Measurements from ENCODE around the gene BHLHE23. TPM values are rescaled to one million over a fixed set of nuclear protein-coding genes. Genes with fewer than 3 reads are reported as not detected.

Gene BHLHE23
- total RNA-seq, 1 experiment from 2014 or later: not detected

DNA sequence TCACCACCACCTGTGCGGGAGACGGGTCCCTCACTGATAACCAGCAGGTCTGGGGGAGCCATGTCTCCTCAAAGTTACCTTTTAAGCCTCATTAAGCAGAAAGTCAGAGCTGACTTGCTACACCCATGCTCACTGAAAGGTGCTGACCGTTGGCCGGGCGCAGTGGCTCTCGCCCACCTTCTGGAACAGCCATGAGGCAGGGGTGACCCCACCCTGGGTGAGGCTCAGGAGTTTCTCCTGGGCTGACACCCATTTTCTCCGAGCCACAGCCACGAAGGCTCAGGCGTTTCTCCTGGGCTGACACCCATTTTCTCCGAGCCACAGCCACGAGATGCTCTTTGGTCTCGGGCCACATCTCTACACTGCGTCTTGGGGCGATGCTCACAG lies 10.2 kb downstream of the BHLHE23 start:
- Histone ChIP-seq H3K79me2 (ENCODE audit: low read length) (no peaks in the 10 kb centered on the region), H3K4me3 (ENCODE audit: low read length) (no peak overlapping the region), H3K9me2 (replicated peaks; ENCODE audit: insufficient read depth, low read length) (no peaks in the 10 kb centered on the region), H3K4me2 (ENCODE audit: low read depth, low read length, poor library complexity, severe bottlenecking) (no peak overlapping the region), H3K4me1 (ENCODE audit: low read length) (peaks cover 4% of the 10 kb centered on the region; the same call in 1 of the 2 replicates), H2AFZ (ENCODE audit: low read length) (no peak overlapping the region), H3K36me3 (ENCODE audit: insufficient read depth, low read length) (no peaks in the 10 kb centered on the region), H3K27me3 (ENCODE audit: low read length) (no peaks in the 10 kb centered on the region), H3K27ac (ENCODE audit: low read length) (no peak overlapping the region), H3K9ac (ENCODE audit: low read length) (no peak overlapping the region), H4K20me1 (ENCODE audit: insufficient read depth, low read depth, low read length) (0 out of 2 replicates have a peak, but pooled peaks cover 3% of the 10 kb centered on the region), H3K9me3 (ENCODE audit: low read length) (no peaks in the 10 kb centered on the region)
- DNase-seq: no peak

DNA sequence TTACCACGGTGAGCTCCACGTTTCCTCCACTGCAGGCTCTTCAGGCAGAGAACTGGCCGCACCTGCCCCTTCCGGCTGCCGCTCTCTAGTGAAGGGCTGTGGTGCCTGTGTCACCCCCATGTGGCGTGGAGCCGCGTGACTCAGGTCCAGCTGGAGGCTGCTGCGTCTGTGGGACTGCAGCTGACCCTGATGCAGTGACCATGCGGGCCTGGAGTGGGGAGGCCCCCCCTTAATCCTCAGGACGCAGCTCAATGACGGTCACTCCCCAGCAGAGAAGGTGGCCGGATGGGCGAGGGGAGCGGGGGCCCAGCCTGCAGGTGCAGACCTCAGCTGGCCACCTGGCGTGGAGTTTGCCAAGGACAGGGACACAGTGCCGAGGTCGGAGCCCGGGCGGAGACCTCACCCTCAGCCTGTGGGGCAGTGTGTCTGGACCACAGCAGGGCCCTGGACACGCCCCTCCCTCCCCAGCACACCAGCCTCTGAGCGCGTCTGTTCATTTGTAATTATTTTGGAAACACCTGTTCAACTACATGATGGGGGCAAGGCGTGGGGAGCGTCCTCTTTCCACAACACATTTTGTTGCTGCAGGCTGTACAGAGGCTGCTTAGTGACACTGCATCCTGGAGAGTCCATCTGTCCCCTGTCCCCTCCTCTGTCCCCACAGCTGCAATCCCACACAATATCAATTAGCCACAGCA lies 10.7 kb downstream of the BHLHE23 start:
- no peak overlapping the region for H3K4me3 ChIP-seq (ENCODE audit: low read length)
- H3K4me2 ChIP-seq (ENCODE audit: low read depth, low read length, poor library complexity, severe bottlenecking): no peak overlapping the region
- no peaks in the 10 kb centered on the region for H3K36me3 ChIP-seq (ENCODE audit: insufficient read depth, low read length)
- H4K20me1 ChIP-seq (ENCODE audit: insufficient read depth, low read depth, low read length): 0 out of 2 replicates have a peak, but pooled peaks cover 3% of the 10 kb centered on the region
- H3K9me2 ChIP-seq (replicated peaks; ENCODE audit: insufficient read depth, low read length): no peaks in the 10 kb centered on the region
- H3K79me2 ChIP-seq (ENCODE audit: low read length): no peaks in the 10 kb centered on the region
- H3K9ac ChIP-seq (ENCODE audit: low read length): no peak overlapping the region
- peaks cover 4% of the 10 kb centered on the region; the same call in 1 of the 2 replicates for H3K4me1 ChIP-seq (ENCODE audit: low read length)
- no peak overlapping the region for H3K27ac ChIP-seq (ENCODE audit: low read length)
- DNase-seq: no peak
- H3K27me3 ChIP-seq (ENCODE audit: low read length): no peaks in the 10 kb centered on the region
- H3K9me3 ChIP-seq (ENCODE audit: low read length): no peaks in the 10 kb centered on the region
- H2AFZ ChIP-seq (ENCODE audit: low read length): no peak overlapping the region

DNA sequence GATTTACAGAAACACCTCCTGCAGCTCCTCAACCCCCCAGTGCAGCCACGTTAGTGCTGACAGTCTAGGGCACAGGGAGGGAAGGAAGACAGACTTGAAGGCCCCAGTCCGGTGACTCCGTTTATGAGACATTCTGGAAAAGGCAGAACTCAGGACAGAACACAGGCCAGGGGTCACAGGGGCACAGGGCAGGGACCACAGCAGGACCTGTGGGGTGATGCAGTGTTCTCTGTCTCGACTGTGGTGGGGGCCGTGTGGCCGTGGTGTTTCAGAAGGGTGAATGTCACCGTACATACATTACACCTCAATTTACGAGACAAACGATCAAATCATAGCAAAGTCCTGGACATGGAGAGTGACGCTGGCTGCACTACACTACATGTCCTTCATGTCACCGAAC lies 11.3 kb downstream of the BHLHE23 start:
- no peak overlapping the region for H2AFZ ChIP-seq (ENCODE audit: low read length)
- no peak overlapping the region for H3K4me2 ChIP-seq (ENCODE audit: low read depth, low read length, poor library complexity, severe bottlenecking)
- DNase-seq: no peak
- no peak overlapping the region for H3K27ac ChIP-seq (ENCODE audit: low read length)
- H3K4me1 ChIP-seq (ENCODE audit: low read length): peaks cover 3% of the 10 kb centered on the region; the same call in 1 of the 2 replicates
- H3K9me3 ChIP-seq (ENCODE audit: low read length): no peaks in the 10 kb centered on the region
- no peaks in the 10 kb centered on the region for H3K36me3 ChIP-seq (ENCODE audit: insufficient read depth, low read length)
- H3K27me3 ChIP-seq (ENCODE audit: low read length): no peaks in the 10 kb centered on the region
- no peak overlapping the region for H3K4me3 ChIP-seq (ENCODE audit: low read length)
- H3K9ac ChIP-seq (ENCODE audit: low read length): no peak overlapping the region
- H3K9me2 ChIP-seq (replicated peaks; ENCODE audit: insufficient read depth, low read length): no peaks in the 10 kb centered on the region
- H4K20me1 ChIP-seq (ENCODE audit: insufficient read depth, low read depth, low read length): 0 out of 2 replicates have a peak, but pooled peaks cover 3% of the 10 kb centered on the region
- H3K79me2 ChIP-seq (ENCODE audit: low read length): no peaks in the 10 kb centered on the region

GRCh38 chr20:62994869-62995281 lies 11.9 kb downstream of the BHLHE23 start:
- Histone ChIP-seq H3K4me3 (ENCODE audit: low read length) (no peak overlapping the region), H3K9ac (ENCODE audit: low read length) (no peak overlapping the region), H3K79me2 (ENCODE audit: low read length) (no peaks in the 10 kb centered on the region), H3K4me2 (ENCODE audit: low read depth, low read length, poor library complexity, severe bottlenecking) (no peak overlapping the region), H3K36me3 (ENCODE audit: insufficient read depth, low read length) (no peaks in the 10 kb centered on the region), H3K27ac (ENCODE audit: low read length) (no peak overlapping the region), H2AFZ (ENCODE audit: low read length) (no peak overlapping the region), H4K20me1 (ENCODE audit: insufficient read depth, low read depth, low read length) (0 out of 2 replicates have a peak, but pooled peaks cover 1% of the 10 kb centered on the region), H3K9me2 (replicated peaks; ENCODE audit: insufficient read depth, low read length) (no peaks in the 10 kb centered on the region), H3K4me1 (ENCODE audit: low read length) (no peaks in the 10 kb centered on the region), H3K9me3 (ENCODE audit: low read length) (no peaks in the 10 kb centered on the region), H3K27me3 (ENCODE audit: low read length) (no peaks in the 10 kb centered on the region)
- no peak for DNase-seq

GRCh38 chr20:62993856-62994494 lies 12.8 kb downstream of the BHLHE23 start:
- Histone ChIP-seq H3K4me3 (ENCODE audit: low read length) (no peak overlapping the region), H4K20me1 (ENCODE audit: insufficient read depth, low read depth, low read length) (no peaks in the 10 kb centered on the region), H3K79me2 (ENCODE audit: low read length) (no peaks in the 10 kb centered on the region), H3K27me3 (ENCODE audit: low read length) (no peaks in the 10 kb centered on the region), H3K27ac (ENCODE audit: low read length) (no peak overlapping the region), H3K9ac (ENCODE audit: low read length) (no peak overlapping the region), H3K4me2 (ENCODE audit: low read depth, low read length, poor library complexity, severe bottlenecking) (no peak overlapping the region), H3K4me1 (ENCODE audit: low read length) (no peaks in the 10 kb centered on the region), H2AFZ (ENCODE audit: low read length) (no peak overlapping the region), H3K9me2 (replicated peaks; ENCODE audit: insufficient read depth, low read length) (no peaks in the 10 kb centered on the region), H3K36me3 (ENCODE audit: insufficient read depth, low read length) (no peaks in the 10 kb centered on the region), H3K9me3 (ENCODE audit: low read length) (no peaks in the 10 kb centered on the region)
- DNase-seq: no peak

DNA sequence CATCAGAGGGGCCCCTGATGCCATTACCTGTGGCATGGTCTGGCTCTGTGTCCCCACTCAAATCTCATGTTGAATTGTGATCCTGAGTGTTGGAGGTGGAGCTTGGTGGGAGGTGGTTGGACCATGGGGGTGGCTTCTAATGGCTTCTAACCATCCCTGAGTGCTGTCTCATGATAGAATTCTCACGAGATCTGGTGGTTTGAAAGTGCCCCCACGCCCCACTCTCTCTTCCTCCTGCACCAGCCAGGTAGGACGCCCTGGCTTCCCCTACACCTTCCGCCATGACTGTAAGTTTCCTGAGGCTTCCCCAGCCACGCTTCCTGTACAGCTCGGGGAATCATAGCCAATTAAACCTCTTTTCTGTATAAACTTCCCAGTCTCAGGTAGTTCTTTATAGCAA lies 14.9 kb downstream of the BHLHE23 start:
- Histone ChIP-seq H3K9me3 (ENCODE audit: low read length) (no peaks in the 10 kb centered on the region), H4K20me1 (ENCODE audit: insufficient read depth, low read depth, low read length) (no peaks in the 10 kb centered on the region), H3K27ac (ENCODE audit: low read length) (no peak overlapping the region), H3K36me3 (ENCODE audit: insufficient read depth, low read length) (no peaks in the 10 kb centered on the region), H3K4me2 (ENCODE audit: low read depth, low read length, poor library complexity, severe bottlenecking) (no peak overlapping the region), H3K9ac (ENCODE audit: low read length) (no peak overlapping the region), H3K79me2 (ENCODE audit: low read length) (no peaks in the 10 kb centered on the region), H3K4me1 (ENCODE audit: low read length) (no peaks in the 10 kb centered on the region), H3K27me3 (ENCODE audit: low read length) (no peaks in the 10 kb centered on the region), H3K9me2 (replicated peaks; ENCODE audit: insufficient read depth, low read length) (no peaks in the 10 kb centered on the region), H3K4me3 (ENCODE audit: low read length) (no peak overlapping the region), H2AFZ (ENCODE audit: low read length) (no peak overlapping the region)
- DNase-seq: no peak

GRCh38 chr20:62991196-62991807 lies 15.5 kb downstream of the BHLHE23 start:
- Histone ChIP-seq H3K27ac (ENCODE audit: low read length) (no peak overlapping the region), H2AFZ (ENCODE audit: low read length) (no peak overlapping the region), H3K9me3 (ENCODE audit: low read length) (no peaks in the 10 kb centered on the region), H3K4me3 (ENCODE audit: low read length) (no peak overlapping the region), H3K79me2 (ENCODE audit: low read length) (no peaks in the 10 kb centered on the region), H3K4me1 (ENCODE audit: low read length) (no peaks in the 10 kb centered on the region), H4K20me1 (ENCODE audit: insufficient read depth, low read depth, low read length) (no peaks in the 10 kb centered on the region), H3K4me2 (ENCODE audit: low read depth, low read length, poor library complexity, severe bottlenecking) (no peak overlapping the region), H3K9ac (ENCODE audit: low read length) (no peak overlapping the region), H3K36me3 (ENCODE audit: insufficient read depth, low read length) (no peaks in the 10 kb centered on the region), H3K27me3 (ENCODE audit: low read length) (no peaks in the 10 kb centered on the region), H3K9me2 (replicated peaks; ENCODE audit: insufficient read depth, low read length) (no peaks in the 10 kb centered on the region)
- DNase-seq: no peak

DNA sequence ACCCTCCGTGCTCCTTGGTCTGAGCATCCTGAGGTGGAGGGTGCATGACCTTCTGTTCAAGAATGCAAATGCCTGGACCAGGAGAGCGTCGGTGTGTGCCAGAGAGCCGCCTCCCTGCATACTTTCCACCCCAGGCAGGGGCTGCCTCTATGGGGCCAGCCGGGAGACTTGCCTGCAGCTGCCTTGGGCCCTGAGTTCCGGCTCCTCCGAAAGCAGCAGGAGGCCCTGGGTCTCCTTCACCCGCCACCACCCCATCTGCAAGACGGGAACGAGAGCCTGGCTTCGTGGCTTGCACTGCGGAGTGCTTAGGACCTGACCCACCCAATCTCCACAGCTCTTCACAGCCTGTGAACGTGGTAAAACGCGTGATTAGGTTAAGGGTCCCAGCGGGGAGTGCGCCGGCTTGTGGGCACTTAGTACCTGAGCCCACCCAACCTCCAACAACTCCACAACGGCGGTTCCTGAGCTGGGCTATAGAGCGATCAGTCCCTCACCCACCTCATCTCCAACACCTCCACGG lies 16.4 kb downstream of the BHLHE23 start:
- DNase-seq: no peak

More for the DNA sequence above, 16.4 kb downstream of the BHLHE23 start:
- Histone ChIP-seq H3K27ac (ENCODE audit: low read length) (no peak overlapping the region), H3K4me3 (ENCODE audit: low read length) (no peak overlapping the region), H2AFZ (ENCODE audit: low read length) (no peak overlapping the region), H4K20me1 (ENCODE audit: insufficient read depth, low read depth, low read length) (no peaks in the 10 kb centered on the region), H3K36me3 (ENCODE audit: insufficient read depth, low read length) (no peaks in the 10 kb centered on the region), H3K79me2 (ENCODE audit: low read length) (no peaks in the 10 kb centered on the region), H3K9me2 (replicated peaks; ENCODE audit: insufficient read depth, low read length) (no peaks in the 10 kb centered on the region), H3K27me3 (ENCODE audit: low read length) (no peaks in the 10 kb centered on the region), H3K4me1 (ENCODE audit: low read length) (no peaks in the 10 kb centered on the region), H3K9ac (ENCODE audit: low read length) (no peak overlapping the region), H3K4me2 (ENCODE audit: low read depth, low read length, poor library complexity, severe bottlenecking) (no peak overlapping the region), H3K9me3 (ENCODE audit: low read length) (no peaks in the 10 kb centered on the region)

Data from Karpas-422 (cell line).